Measurements from ENCODE around the gene ARHGDIG. TPM values are rescaled to one million over a fixed set of nuclear protein-coding genes. Genes with fewer than 3 reads are reported as not detected.
A peak's percentile ranks its signal among the peaks of the same experiment; 100 is the strongest.

The ARHGDIG gene
- total and polyA plus RNA-seq, 9 of the 15 experiments (the other 6 are each of a cell fraction or from before 2014, with no cell fraction given), result 0.36 to 2.5 (median 0.64) TPM; not detected in 2

- DNase-seq (ENCODE audit: extremely low read depth in 1 of 4, low spot score in 3 of 4), result no peak
- H3K27me3 ChIP-seq (ENCODE audit: control insufficient read depth in 2 of 2, insufficient read depth in 2 of 2, low read length in 2 of 2), result no peaks in the 10 kb centered on the region; a peak in 1 of 5 replicates
- H3K4me1 ChIP-seq (replicated peaks in 1 of 2; ENCODE audit: control insufficient read depth in 2 of 2, insufficient read depth in 2 of 2, low read length in 2 of 2), result peaks cover 0 to 78% of the 10 kb centered on the region in 2 experiments; a peak in 2 of 5 replicates
- no peaks in the 10 kb centered on the region for H3K36me3 ChIP-seq (ENCODE audit: control insufficient read depth, insufficient read depth, low read length)
- no TSS peak for BruUV-seq (replicated peaks)
- H3K9ac ChIP-seq (ENCODE audit: insufficient read depth in 1 of 2, low read depth in 2 of 2, low read length in 2 of 2), result peak overlapping the region in 1 of 2 experiments; percentile 76; a peak in 2 of 4 replicates
- CTCF ChIA-PET (ENCODE audit: low intra/inter-chr PET ratio), result no interaction called here
- in situ Hi-C loops (cut with MboI) (no loop called here), intact Hi-C loops (cut with micrococcal nuclease) (no loop called here)
- H2AFZ ChIP-seq (ENCODE audit: low read depth, low read length), result 0 out of 2 replicates have a peak overlapping the region, but pooled peaks have one; percentile 24
- no peak overlapping the region for H3K4me3 ChIP-seq
- H3K79me2 ChIP-seq (ENCODE audit: control insufficient read depth, insufficient read depth, low read length), result no peaks in the 10 kb centered on the region
- ATAC-seq, result no peak; the same call in 1 of the 3 replicates
- peaks cover 3% of the 10 kb centered on the region; the same call in 1 of the 2 replicates for H4K20me1 ChIP-seq (replicated peaks; ENCODE audit: control insufficient read depth, insufficient read depth, low read length)
- no peak for TF ChIP-seq ZNF134 (CRISPR knock-in tag; conservative IDR thresholded peaks at IDR 0.05)
- POLR2A ChIA-PET, result interaction anchor here (0.6 to 1.5 kb wide), 3 partner anchors 10 to 34 kb away, joined by 3 to 4 read pairs (median 3); no protein-coding TSS in a partner anchor
- FAIRE-seq, result no peak
- H3K4me2 ChIP-seq (ENCODE audit: insufficient read depth, low read length), result no peak overlapping the region
- no peaks in the 10 kb centered on the region for H3K9me1 ChIP-seq (ENCODE audit: control insufficient read depth, insufficient read depth, low read length)
- no peak overlapping the region for H3K27ac ChIP-seq (ENCODE audit: extremely low read depth, low read depth, low read length)
- WGBS (ENCODE audit: insufficient coverage, low coverage, missing lambda C conversion rate), result 44% methylated on average over 22 of the region's 24 CpGs
- H3K9me3 ChIP-seq (replicated peaks; ENCODE audit: control insufficient read depth, insufficient read depth, low read depth, low read length), result no peaks in the 10 kb centered on the region
These were observed 11.2 kb upstream of the ARHGDIG start for GRCh38 chr16:269061-269796.

- Histone ChIP-seq H3K9ac (ENCODE audit: insufficient read depth in 1 of 2, low read depth in 2 of 2, low read length in 2 of 2) (peak overlapping the region in 1 of 2 experiments; percentile 71; a peak in 1 of 4 replicates), H3K9me1 (ENCODE audit: control insufficient read depth, insufficient read depth, low read length) (no peaks in the 10 kb centered on the region), H3K79me2 (ENCODE audit: control insufficient read depth, insufficient read depth, low read length) (no peaks in the 10 kb centered on the region), H3K36me3 (ENCODE audit: control insufficient read depth, insufficient read depth, low read length) (no peaks in the 10 kb centered on the region), H3K4me2 (ENCODE audit: insufficient read depth, low read length) (no peak overlapping the region), H2AFZ (ENCODE audit: low read depth, low read length) (no peak overlapping the region), H3K27ac (ENCODE audit: extremely low read depth, low read depth, low read length) (no peak overlapping the region), H3K4me3 (no peak overlapping the region), H3K9me3 (replicated peaks; ENCODE audit: control insufficient read depth, insufficient read depth, low read depth, low read length) (no peaks in the 10 kb centered on the region), H3K27me3 (ENCODE audit: control insufficient read depth in 2 of 2, insufficient read depth in 2 of 2, low read length in 2 of 2) (no peaks in the 10 kb centered on the region; a peak in 1 of 5 replicates), H4K20me1 (replicated peaks; ENCODE audit: control insufficient read depth, insufficient read depth, low read length) (peaks cover 3% of the 10 kb centered on the region; the same call in 1 of the 2 replicates), H3K4me1 (replicated peaks in 1 of 2; ENCODE audit: control insufficient read depth in 2 of 2, insufficient read depth in 2 of 2, low read length in 2 of 2) (peaks cover 0 to 78% of the 10 kb centered on the region in 2 experiments; a peak in 2 of 5 replicates)
- ATAC-seq (no peak), DNase-seq (ENCODE audit: extremely low read depth in 1 of 4, low spot score in 3 of 4) (no peak), FAIRE-seq (no peak)
- no TSS peak for BruUV-seq (replicated peaks)
- in situ Hi-C loops (cut with MboI), result no loop called here
- ChIA-PET POLR2A (interaction anchor here (0.6 to 1.5 kb wide), 6 partner anchors 8 to 43 kb away, joined by 3 to 4 read pairs (median 3); no protein-coding TSS in a partner anchor), CTCF (ENCODE audit: low intra/inter-chr PET ratio) (no interaction called here)
- 44% methylated on average over 25 of the region's 34 CpGs for WGBS (ENCODE audit: insufficient coverage, low coverage, missing lambda C conversion rate)
- intact Hi-C loops (cut with micrococcal nuclease), result no loop called here
- TF ChIP-seq ELF4 (CRISPR knock-in tag; IDR thresholded peaks at IDR 0.05) (no peak), GTF2E2 (tag; IDR thresholded peaks at IDR 0.05) (no peak), AFF1 (IDR thresholded peaks at IDR 0.05; ENCODE audit: low read depth in 1 of 2, partially characterized antibody in 2 of 2) (no peak)
These were observed 9.8 kb upstream of the ARHGDIG start for GRCh38 chr16:270381-271255.
